H54 (cell line): ENCODE data around the gene DRC3.

Source experiments
- DNase-seq: peaks from one replicate; pipeline ENCODE4 v3.0.0; 2011; ENCODE audit warnings: low spot score, mixed read lengths; ENCODE audit not compliant: insufficient read length
- FAIRE-seq: peaks from 3 replicates; lab custom pipeline; 2011; peaks lifted over from hg19 to GRCh38; lab: Jason Lieb, UNC
- POLR2A ChIP-seq: IDR thresholded peaks from 2 replicates; pipeline ENCODE4 v1.6.1; 2011; ENCODE audit warnings: low read depth, mild to moderate bottlenecking, low read length

DRC3 gene, protein sequence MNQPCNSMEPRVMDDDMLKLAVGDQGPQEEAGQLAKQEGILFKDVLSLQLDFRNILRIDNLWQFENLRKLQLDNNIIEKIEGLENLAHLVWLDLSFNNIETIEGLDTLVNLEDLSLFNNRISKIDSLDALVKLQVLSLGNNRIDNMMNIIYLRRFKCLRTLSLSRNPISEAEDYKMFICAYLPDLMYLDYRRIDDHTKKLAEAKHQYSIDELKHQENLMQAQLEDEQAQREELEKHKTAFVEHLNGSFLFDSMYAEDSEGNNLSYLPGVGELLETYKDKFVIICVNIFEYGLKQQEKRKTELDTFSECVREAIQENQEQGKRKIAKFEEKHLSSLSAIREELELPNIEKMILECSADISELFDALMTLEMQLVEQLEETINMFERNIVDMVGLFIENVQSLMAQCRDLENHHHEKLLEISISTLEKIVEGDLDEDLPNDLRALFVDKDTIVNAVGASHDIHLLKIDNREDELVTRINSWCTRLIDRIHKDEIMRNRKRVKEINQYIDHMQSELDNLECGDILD

GRCh38 chr17:17972126-17972951 lies at the start of gene DRC3, which contains the start of gene TOM1L2:
DRC3 (plus strand) TSS chr17:17972862; CDS start chr17:17977599, 4,737 bp downstream.
TOM1L2 (minus strand) TSS chr17:17972400; CDS start chr17:17972313, 87 bp downstream.
- DNase-seq, result peak; percentile 100
- peak; percentile 94 for FAIRE-seq
- peak; percentile 79 for TF ChIP-seq POLR2A

DNA sequence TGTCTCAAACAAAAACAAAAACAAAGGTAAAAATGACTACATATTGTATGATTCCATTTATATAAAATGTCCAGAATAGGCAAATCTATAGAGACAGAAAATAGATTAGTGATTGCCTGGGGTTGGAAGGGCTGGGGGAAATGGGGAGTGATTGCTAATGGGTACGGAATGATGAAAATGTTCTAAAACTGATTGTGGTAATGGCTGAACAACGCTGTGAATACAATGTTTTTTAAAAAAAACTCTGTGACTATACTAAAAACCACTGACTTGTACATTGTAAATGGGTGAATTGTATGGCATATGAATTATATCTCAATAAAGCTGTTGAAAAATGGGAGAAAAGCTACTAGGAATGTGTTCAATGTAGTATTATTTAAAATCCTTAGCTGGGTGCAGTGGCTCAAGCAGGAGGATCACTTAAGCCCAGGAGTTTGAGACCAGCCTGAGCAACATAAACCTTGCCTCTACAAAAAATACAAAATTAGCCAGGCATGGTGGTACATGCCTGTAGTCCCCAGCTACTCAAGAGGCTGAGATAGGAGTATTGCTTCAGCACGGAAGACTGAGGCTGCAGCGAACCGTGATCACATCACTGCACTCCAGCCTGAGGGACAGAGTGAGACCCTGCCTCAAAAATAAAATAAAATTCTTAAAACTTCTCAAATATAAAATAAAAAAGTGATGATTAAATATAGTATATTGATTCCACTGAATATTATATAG lies 48.4 kb upstream of the DRC3 start:
- FAIRE-seq (no peak), DNase-seq (no peak)
- no peak for TF ChIP-seq POLR2A

- TF ChIP-seq POLR2A, result no peak
- FAIRE-seq, result no peak
Measured at GRCh38 chr17:17924857-17925250, 47.8 kb upstream of the DRC3 start.

DNA sequence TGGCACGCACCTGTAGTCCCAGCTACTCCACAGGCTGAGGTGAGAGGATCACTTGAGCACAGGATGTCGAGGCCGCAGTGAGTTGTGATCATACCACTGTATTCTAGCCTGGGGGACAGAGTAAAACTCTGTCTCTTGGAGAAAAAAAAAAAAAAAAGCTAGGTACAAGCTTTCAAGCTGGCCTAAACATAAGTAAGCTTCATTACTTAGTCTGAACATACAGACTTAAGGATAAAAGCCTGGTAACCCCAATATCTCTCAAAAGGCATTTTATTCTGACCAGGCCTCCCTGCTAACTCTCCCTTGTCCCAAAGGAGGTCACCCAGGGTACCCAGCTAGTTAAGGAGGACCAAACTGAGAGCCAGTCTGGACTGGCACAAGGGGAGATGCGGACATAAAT lies 46.6 kb upstream of the DRC3 start:
- FAIRE-seq (no peak), DNase-seq (no peak)
- TF ChIP-seq POLR2A, result no peak

More at GRCh38 chr17:17924857-17925250, 47.8 kb upstream of the DRC3 start:
- no peak for DNase-seq

GRCh38 chr17:17926840-17927449 lies 45.7 kb upstream of the DRC3 start:
- FAIRE-seq, result no peak
- TF ChIP-seq POLR2A, result no peak
- no peak for DNase-seq

DNA sequence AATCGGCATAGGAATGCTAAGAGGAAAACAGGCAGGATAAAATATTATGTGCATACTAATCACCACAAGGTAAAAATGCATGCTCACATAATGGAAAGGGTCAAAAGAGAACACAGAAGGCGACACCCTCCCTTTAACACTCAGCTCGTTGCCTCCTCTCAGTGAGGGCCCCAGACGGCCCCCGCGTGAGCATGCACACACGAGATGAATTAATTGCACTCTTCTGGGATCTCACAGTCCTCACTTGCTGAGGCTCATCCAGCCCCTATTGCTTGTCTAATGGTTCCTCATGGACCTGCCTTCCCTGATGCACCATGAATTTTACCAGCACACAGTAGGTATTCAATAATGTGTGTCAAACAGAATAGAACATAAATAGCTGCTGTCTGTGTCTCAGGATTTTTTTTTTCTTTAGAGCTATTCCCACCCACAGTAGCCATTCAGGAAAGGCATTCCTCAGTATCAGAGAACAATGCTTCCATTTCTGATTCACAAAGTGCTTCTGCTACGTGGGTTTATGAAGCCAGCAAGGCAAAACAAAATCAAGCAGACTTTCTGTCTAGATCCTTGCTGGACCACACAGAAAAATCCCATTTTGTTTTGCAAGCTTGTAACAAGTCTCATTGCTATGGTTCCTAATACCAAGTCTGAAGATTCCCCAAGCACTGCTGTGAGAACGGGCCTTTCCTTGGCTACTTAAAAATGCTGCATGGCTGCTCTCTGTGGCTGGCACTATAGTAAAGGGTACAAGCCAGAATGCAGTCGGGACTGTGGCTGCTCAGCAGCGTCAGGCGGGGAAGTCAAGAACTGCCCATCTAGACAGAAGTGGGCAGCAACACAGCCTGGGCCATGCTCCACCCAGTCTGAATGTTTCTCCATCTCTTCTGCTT lies 44.0 kb upstream of the DRC3 start:
- no peak for DNase-seq
- TF ChIP-seq POLR2A, result no peak
- FAIRE-seq, result no peak

GRCh38 chr17:17929655-17930380 lies 42.8 kb upstream of the DRC3 start:
- TF ChIP-seq POLR2A, result no peak
- no peak for DNase-seq
- no peak for FAIRE-seq

- no peak for TF ChIP-seq POLR2A
- FAIRE-seq (no peak), DNase-seq (no peak)
Measured at GRCh38 chr17:17930674-17931073, 42.0 kb upstream of the DRC3 start.

GRCh38 chr17:17931159-17931558 lies 41.5 kb upstream of the DRC3 start:
- DNase-seq (no peak), FAIRE-seq (no peak)
- no peak for TF ChIP-seq POLR2A

- FAIRE-seq (no peak), DNase-seq (no peak)
- TF ChIP-seq POLR2A, result no peak
Measured at GRCh38 chr17:17933775-17934174, 38.9 kb upstream of the DRC3 start.

- FAIRE-seq (no peak), DNase-seq (no peak)
- TF ChIP-seq POLR2A, result no peak
Measured at GRCh38 chr17:17934214-17934613, 38.4 kb upstream of the DRC3 start.
